ENCODE results near the gene SPATA31D1. TPM values are rescaled to one million over a fixed set of nuclear protein-coding genes. Genes with fewer than 3 reads are reported as not detected.

SPATA31D1 gene
- total RNA-seq, 1 experiment from 2014 or later, result not detected

DNA sequence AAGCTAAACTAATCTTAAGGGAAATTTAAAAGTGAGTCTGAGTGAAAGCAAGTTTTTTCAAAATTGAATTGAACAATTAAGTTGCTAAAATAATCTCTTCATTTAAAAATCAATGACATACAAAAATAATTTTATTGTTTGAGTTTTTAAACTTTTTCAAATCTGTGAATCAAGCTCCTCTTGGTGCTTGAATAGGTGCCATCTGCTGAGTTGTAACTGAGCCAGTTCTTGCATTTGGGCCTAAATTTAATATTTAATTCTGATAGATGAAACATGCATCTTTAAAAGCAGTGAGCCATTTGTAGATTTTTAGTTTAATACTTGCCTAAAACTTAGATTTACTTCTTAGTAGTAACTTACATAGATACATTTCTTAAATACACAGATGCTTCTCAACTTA is 31.8 kb downstream of the SPATA31D1 start:
- POLR2A ChIA-PET (ENCODE audit: low non-redundant PET), result no interaction called here

DNA sequence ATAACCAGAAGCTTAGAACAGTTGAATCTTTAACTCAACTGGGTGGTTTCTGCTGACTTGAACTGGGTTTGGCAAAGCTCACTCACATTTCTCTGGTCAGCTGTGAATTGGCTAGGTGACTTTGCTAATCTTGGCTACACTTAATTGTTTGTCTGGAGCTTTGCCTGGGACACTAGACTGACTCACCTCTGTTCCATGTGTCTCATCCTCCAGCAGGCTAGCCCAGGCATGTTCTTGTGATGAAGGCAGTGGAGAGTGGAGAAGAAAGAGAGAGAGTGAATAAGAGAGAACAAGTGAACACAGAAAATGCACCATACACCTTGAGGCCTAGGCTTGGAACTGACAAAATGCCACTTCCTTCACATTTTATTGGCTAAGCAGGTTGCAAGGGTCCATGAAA is 32.6 kb downstream of the SPATA31D1 start:
- Histone ChIP-seq H3K4me3 (ENCODE audit: low read depth, low read length, poor library complexity, severe bottlenecking) (no peak overlapping the region), H3K4me1 (ENCODE audit: insufficient read depth, low read length, poor library complexity, severe bottlenecking) (no peaks in the 10 kb centered on the region), H3K9me3 (ENCODE audit: low read depth, low read length, poor library complexity, severe bottlenecking) (no peaks in the 10 kb centered on the region), H3K27me3 (replicated peaks; ENCODE audit: insufficient read depth, low read depth, low read length, poor library complexity) (no peaks in the 10 kb centered on the region), H3K36me3 (ENCODE audit: insufficient read depth, low read length, poor library complexity, severe bottlenecking) (no peaks in the 10 kb centered on the region), H3K27ac (ENCODE audit: low read depth, low read length, poor library complexity, severe bottlenecking) (no peak overlapping the region)
- ChIA-PET CTCF (no interaction called here), POLR2A (ENCODE audit: low non-redundant PET) (no interaction called here)
- TF ChIP-seq CTCF (conservative IDR thresholded peaks at IDR 0.05; ENCODE audit: low read depth, low read length), result no peak
- TF ChIP-seq EZH2 (IDR thresholded peaks at IDR 0.05; ENCODE audit: borderline replicate concordance, low read depth, low read length, poor library complexity, severe bottlenecking), result no peak
- no TSS peak for BruUV-seq (replicated peaks)
- DNase-seq (ENCODE audit: low spot score), result no peak
- intact Hi-C loops (cut with micrococcal nuclease; ENCODE audit: unreplicated experiment), result no loop called here

More for the DNA sequence above, 31.8 kb downstream of the SPATA31D1 start:
- no peak overlapping the region for H3K27ac ChIP-seq (ENCODE audit: low read depth, low read length, poor library complexity, severe bottlenecking)
- no peaks in the 10 kb centered on the region for H3K9me3 ChIP-seq (ENCODE audit: low read depth, low read length, poor library complexity, severe bottlenecking)
- no peaks in the 10 kb centered on the region for H3K4me1 ChIP-seq (ENCODE audit: insufficient read depth, low read length, poor library complexity, severe bottlenecking)
- H3K36me3 ChIP-seq (ENCODE audit: insufficient read depth, low read length, poor library complexity, severe bottlenecking), result no peaks in the 10 kb centered on the region
- no peak overlapping the region for H3K4me3 ChIP-seq (ENCODE audit: low read depth, low read length, poor library complexity, severe bottlenecking)
- no peaks in the 10 kb centered on the region for H3K27me3 ChIP-seq (replicated peaks; ENCODE audit: insufficient read depth, low read depth, low read length, poor library complexity)
- intact Hi-C loops (cut with micrococcal nuclease; ENCODE audit: unreplicated experiment), result no loop called here
- TF ChIP-seq EZH2 (IDR thresholded peaks at IDR 0.05; ENCODE audit: borderline replicate concordance, low read depth, low read length, poor library complexity, severe bottlenecking), result no peak
- CTCF ChIA-PET, result no interaction called here
- no TSS peak for BruUV-seq (replicated peaks)
- DNase-seq (ENCODE audit: low spot score), result no peak

DNA sequence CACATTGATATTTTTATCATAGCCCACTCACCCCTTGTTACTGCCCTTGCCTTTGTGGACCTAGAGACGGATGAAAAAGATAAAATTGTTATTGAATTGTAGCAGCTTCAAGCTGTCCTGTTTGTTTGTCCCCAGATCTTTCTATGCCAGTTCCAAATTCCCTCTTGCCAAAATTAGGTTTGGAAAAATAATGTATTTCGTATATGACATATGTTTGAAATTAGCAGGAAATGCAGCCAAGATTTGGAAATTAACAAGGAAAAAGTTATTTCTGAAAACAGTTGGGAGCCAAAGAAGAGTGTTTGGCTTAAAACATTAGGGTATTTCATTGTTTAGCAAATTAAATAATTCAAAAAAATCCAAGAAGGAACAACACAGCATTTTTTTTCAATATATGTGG is 33.5 kb downstream of the SPATA31D1 start:
- POLR2A ChIA-PET (ENCODE audit: low non-redundant PET), result no interaction called here
- no peaks in the 10 kb centered on the region for H3K4me1 ChIP-seq (ENCODE audit: insufficient read depth, low read length, poor library complexity, severe bottlenecking)
- H3K4me3 ChIP-seq (ENCODE audit: low read depth, low read length, poor library complexity, severe bottlenecking), result no peak overlapping the region
- no peaks in the 10 kb centered on the region for H3K9me3 ChIP-seq (ENCODE audit: low read depth, low read length, poor library complexity, severe bottlenecking)
- no peak overlapping the region for H3K27ac ChIP-seq (ENCODE audit: low read depth, low read length, poor library complexity, severe bottlenecking)
- no peak for DNase-seq (ENCODE audit: low spot score)
- no peaks in the 10 kb centered on the region for H3K27me3 ChIP-seq (replicated peaks; ENCODE audit: insufficient read depth, low read depth, low read length, poor library complexity)
- TF ChIP-seq CTCF (conservative IDR thresholded peaks at IDR 0.05; ENCODE audit: low read depth, low read length) (no peak), EZH2 (IDR thresholded peaks at IDR 0.05; ENCODE audit: borderline replicate concordance, low read depth, low read length, poor library complexity, severe bottlenecking) (no peak)
- intact Hi-C loops (cut with micrococcal nuclease; ENCODE audit: unreplicated experiment), result no loop called here
- H3K36me3 ChIP-seq (ENCODE audit: insufficient read depth, low read length, poor library complexity, severe bottlenecking), result no peaks in the 10 kb centered on the region
- CTCF ChIA-PET, result no interaction called here
- no TSS peak for BruUV-seq (replicated peaks)

DNA sequence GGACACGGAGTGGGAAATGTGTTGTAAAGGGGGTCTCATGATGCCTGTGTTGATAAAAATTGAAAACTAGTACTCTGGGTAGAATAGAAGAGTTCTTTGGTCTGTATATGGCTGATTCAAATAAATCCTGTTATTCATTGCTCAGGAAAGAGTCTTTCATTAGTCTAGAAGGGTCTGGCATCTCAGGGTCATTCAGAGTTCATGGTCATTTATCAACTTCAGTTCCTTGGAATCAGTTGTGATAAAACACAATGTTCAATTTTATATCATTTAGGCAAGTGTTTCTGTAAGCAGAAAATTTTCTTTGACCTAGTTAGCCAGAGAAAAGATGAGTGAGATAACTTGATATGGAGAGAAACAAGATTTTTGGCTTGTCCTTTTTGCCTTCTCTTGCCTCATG is 36.3 kb downstream of the SPATA31D1 start:
- no peaks in the 10 kb centered on the region for H3K27me3 ChIP-seq (replicated peaks; ENCODE audit: insufficient read depth, low read depth, low read length, poor library complexity)
- TF ChIP-seq CTCF (conservative IDR thresholded peaks at IDR 0.05; ENCODE audit: low read depth, low read length) (no peak), EZH2 (IDR thresholded peaks at IDR 0.05; ENCODE audit: borderline replicate concordance, low read depth, low read length, poor library complexity, severe bottlenecking) (no peak)
- H3K4me3 ChIP-seq (ENCODE audit: low read depth, low read length, poor library complexity, severe bottlenecking), result no peak overlapping the region
- H3K9me3 ChIP-seq (ENCODE audit: low read depth, low read length, poor library complexity, severe bottlenecking), result peaks cover 9% of the 10 kb centered on the region
- no TSS peak for BruUV-seq (replicated peaks)
- POLR2A ChIA-PET (ENCODE audit: low non-redundant PET), result no interaction called here
- no peak for DNase-seq (ENCODE audit: low spot score)
- CTCF ChIA-PET, result no interaction called here
- no peaks in the 10 kb centered on the region for H3K4me1 ChIP-seq (ENCODE audit: insufficient read depth, low read length, poor library complexity, severe bottlenecking)
- intact Hi-C loops (cut with micrococcal nuclease; ENCODE audit: unreplicated experiment), result no loop called here
- no peak overlapping the region for H3K27ac ChIP-seq (ENCODE audit: low read depth, low read length, poor library complexity, severe bottlenecking)
- no peaks in the 10 kb centered on the region for H3K36me3 ChIP-seq (ENCODE audit: insufficient read depth, low read length, poor library complexity, severe bottlenecking)

Measured in A673 (cell line).